NCI-H2081 (cell line): ENCODE data around the gene HOXD1.

Experiments
- DNase-seq, 2 experiments: peaks; one replicate each; lab custom pipeline; 2025; lab: John Stamatoyannopoulos, UW

The HOXD1 gene

DNA sequence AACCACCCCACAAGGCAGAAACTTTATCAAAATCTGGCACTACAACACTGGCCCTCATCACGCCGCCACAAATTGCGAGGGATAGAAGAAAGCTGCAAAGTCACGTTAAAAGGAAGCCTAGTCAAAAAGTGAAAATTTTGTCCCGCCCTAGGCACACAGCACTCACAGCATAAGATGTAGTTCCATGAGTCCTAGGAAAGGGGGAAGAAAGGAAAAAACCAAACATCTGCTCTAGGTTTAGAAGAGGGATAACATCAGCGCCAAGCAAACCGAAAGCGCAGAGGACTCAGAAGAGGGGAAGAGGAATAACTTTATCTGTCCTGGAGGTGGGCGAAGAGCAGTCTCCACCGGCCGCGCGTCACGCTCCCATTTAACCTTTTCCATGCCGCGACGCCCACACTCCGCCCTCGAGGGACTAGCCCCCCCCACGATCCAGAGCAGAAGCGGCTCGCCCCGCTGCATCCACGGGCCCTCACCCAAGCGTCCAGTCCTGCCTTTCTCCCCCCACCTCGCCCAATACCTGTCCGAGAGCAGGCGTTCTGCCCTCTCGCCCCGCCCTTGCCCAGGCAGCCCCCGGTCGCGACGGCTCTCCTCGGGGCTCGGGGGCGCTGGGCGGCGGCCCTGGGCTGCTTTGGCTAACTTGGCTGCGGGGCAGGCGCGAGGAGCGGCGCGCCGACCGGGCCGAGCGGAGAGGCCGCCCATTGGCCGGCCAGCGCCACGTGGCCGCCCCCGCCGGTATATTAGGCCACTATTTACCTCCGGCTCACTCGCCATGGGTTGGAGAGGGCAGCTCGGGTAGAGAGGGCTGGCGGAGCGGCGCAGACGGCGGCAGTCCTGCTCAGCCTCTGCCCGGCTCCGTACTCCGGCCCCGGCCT is at the start of gene HOXD1:
HOXD1 (plus strand) TSS at position 770 of the 875 bp plus-strand sequence. CDS start 134 bp downstream, outside the sequence.
- DNase-seq, result peak; percentile 77 to 86

DNA sequence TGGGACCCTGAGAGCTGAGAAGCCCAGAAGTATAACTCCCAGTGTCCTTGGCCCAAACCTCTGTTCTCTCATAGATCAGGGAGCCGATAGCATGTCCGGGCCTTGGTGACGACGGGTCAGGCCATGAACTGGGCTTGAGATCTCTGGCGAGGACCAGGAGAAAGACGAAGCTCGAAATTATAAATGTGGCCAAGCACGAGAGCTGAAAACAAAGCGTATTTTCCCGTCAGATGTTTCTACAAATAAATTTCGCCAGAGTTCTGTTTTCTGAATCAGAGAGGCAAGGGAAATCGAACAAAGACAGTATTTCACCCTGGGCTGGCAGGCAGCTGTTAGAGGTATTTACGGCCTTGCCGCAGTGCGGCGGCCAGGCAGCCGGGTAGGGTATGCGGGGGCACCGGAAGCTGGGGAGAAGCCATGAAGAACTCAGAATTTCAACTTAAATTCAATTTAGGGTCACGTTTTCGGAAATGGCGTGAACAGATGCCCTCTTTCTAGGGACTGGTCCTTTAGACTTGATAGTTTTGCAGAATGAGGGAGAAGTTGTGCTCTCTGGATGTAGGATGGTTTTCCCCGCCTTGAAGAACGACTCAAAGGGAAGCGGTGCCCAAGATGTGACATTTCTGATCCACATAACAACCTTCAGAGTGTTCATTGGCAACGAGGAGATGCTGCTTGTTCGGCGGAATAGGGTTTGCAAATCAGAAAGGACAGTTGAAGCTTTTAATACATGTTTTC is 49.4 kb upstream of the HOXD1 start:
- no peak for DNase-seq

DNA sequence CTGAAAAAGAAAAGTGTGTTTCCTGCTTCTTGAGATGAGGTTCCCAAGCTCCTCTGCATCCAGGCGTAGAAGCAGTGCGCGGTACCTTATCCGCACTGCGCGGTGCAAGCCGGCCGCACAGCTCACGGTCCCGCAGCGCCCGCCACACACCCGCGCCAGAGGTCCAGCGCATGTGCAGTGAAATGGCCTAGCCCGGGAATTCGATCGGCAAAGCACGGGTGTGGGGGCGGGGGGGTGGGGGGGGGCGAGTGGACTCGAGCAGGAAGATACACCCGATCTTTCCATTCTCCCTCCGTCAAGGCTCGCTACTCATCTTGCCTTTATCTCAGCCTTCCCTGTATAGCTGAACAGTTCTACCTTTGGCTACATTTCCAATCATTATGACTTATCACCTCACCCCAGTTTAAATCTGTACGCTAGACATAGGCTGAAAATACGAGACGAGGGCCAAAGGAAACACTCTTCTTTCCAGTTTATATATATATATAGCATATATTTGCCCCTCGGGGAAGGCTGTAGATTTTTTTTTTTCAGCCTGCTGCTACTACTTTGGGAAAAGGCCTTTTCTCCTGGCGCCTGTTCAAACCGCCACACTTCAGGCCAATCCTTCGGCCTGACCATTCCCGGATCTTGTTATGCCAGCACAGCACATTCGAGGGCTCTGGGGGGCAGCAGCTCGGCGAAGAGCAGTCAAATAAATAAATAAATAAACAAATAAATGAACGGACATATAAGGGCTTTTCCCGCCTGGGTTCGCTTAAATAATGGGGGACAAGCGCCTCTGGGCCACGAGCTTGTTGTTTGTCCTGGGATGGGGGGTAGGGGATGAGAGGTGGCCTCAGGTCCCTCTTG is 48.6 kb upstream of the HOXD1 start:
- no peak for DNase-seq

DNA sequence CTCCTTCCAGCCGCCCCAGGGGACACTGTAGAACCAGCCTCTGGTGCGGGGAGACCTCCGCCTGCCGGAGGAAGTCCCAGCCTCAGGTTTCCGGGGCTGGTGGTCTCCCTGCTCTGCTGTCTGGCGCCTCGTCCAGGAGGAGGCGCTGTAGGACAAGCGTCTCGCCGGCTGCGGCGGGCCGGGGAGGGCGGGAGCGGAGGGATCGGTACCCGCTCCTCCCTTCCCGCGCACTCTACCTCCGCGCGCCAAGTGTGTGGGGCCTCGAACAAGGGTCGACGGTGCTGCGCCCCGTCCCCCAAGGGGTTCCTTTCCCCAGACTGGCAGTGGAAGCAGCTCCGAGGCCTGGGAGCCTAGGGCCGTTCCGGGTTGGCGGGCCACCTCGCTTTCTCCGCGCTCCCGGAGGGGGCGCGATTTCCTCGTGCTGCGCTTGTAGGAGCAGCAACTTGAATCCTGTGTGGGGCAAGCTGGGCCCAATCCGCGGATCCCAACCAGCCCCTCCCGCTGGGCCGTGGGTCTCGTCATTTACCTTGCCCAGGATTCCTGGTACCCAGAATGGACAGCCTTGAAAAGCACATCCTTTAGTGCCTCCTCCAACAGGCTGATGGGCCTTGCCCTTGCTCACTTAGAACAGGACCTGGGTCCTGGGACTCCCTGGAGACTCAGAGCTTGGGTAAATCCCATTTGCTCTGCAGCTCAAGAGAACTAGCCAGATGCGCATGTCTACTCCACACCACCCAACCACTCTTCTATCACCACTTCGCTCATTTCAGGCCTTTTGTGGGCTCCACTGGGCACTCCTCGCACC is 47.8 kb upstream of the HOXD1 start:
- DNase-seq, result peak; percentile 43 to 64

DNA sequence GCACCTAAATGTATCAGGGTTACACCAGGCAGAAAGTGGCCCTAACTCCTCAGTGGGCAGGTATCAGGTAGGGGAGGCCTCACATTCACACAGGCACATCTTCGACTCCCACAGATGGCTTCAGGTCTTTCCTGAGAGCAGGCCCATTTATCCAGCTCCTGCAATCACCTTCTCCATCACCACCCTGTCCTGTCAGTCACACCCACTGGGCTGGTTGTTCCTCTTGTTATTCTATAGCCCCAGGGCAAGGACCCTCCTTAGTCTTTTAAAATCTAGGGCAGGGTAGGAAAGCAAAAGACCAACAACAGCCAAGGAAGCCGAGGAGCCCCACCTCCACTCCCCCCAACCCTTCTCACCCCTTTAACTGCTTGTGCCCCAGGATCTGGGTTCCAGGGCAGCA is 46.2 kb upstream of the HOXD1 start:
- no peak for DNase-seq

DNA sequence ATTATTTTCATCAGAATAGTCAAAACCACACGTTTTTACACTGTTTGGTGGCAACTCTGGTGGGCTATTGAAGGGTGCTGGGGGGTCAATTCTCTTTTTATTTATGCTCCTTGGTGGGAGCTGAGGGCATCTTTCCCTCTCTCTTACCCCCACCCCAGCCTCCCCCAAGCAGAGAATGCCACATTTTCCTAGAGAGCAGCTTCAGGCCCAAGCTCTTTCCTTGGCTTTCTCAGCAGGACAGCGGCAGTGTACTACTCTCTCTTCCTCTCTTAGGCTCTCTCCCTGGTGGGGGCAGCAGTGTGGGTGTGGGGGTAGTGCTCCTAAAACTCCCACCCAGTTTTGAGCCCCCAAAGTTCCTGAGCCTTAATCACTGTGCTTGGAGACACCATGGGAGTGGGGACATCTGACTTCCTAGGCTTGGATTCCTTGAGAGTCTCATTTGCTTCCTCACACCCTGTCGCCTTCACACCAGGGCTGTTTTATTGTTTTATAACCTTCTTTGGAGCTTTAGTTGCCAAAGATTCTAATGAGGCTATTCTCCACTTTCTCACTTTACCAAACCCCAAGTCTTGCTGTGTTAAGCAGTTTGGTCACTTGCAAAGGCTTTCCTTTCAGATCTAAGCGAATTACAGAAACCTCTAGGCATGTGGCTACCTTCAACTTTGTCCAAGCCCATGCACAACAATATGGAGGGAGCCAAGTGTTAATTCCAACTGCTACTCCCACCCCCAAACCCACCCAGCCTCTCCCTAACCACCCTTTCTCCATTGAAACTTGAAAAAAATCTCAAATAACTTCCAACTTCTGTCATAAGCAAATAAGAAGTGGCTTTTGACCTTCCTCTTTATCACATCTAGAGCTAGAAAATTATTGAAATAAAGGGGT is 43.1 kb upstream of the HOXD1 start:
- no peak for DNase-seq

DNA sequence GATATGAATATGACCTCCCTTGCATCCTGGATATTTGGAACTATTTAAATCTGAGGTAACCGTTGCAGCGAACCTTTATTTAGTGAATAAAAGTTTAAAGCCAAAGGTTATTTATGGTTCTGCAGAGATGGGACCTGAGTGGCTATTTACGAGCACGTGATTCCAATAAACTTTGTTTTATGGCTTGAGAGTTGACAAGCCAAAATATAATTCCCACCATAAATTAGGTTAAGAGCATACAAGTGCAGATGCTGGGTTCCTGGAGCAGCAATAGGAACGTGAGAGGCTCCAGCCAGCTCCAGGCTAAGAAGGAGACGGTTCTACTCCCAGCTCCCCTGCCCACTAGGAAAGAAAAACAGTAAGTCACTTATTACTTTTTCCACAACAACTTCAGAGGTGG is 42.4 kb upstream of the HOXD1 start:
- DNase-seq, result no peak

DNA sequence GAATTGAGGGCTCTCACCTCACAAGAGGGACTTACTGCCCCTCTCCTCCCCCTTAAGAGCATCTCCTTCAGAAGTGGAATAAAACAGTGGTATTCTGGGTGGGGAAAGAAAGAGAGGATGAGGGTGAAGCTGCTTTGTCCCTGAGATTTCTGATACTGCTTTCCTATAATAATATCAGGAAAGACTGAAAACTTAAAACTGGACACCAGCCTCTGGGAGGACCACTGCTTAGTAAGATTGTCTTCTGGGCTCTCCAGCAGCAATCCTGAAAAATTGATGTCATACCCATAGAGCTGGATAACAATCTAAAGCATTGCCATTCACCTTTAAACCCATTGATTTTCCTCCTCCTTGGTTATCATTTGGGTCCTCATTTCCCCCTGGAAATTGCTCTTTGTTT is 41.8 kb upstream of the HOXD1 start:
- DNase-seq, result no peak

DNA sequence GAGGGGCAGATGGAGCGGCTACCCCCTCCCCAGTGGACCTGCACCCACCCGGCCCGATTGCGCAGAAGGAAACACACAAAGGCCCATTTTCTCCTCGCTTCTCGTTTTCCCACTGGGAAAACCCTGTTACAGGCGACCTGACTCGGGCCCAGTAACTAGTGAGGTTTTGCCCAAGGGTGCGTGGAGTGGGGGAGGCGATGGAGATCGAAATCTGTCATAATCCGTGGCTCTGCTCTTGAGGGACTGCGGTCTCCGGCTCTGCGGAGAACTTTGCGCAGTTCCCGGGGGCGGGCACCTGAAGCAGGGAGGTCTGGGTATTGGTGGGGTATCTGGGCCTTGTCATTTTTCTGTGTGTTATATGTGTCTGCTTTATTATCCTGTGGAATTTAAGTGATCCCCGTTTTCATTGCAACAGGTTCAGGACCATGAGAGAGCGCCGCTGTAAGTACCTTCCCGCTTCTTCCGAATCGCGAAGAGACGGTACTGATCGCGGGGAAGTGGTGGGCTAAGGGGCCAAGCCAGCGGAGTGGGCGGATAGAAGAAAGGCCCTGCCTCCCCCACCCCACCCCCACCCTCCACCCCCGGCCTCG is 41.2 kb upstream of the HOXD1 start:
- no peak for DNase-seq

DNA sequence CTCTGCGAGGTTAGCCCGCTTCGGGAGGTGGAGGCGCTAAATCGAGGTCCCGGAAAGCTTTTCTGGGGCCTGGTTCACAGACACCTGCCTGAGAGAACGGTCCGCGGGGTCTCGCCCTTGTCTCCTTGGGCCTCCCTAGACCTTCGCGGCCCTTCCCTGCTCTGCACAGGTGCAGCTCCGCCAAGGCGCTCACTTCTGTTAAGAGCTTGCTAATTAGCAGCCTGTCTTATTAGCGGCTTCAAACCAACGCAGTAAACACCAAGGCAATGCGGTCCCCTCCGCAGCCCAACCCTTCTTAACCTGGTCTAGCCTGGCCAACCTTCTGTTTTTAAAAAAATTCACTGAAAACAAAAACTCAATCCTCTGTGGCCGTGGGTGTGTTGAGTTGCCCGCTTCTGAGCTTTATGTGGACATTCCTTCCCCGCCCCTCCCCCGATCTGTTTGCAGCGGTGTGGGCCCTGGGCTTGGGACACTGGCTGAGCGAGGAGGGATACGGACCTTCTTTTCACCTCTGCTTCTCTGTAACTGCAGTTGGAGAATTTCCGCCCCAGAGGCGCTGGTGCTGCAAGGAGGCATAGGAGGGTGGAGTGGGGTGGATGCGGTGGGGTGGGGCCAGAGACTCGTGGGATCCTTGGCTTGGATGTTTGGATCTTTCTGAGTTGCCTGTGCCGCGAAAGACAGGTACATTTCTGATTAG is 40.5 kb upstream of the HOXD1 start:
- DNase-seq, result no peak

DNA sequence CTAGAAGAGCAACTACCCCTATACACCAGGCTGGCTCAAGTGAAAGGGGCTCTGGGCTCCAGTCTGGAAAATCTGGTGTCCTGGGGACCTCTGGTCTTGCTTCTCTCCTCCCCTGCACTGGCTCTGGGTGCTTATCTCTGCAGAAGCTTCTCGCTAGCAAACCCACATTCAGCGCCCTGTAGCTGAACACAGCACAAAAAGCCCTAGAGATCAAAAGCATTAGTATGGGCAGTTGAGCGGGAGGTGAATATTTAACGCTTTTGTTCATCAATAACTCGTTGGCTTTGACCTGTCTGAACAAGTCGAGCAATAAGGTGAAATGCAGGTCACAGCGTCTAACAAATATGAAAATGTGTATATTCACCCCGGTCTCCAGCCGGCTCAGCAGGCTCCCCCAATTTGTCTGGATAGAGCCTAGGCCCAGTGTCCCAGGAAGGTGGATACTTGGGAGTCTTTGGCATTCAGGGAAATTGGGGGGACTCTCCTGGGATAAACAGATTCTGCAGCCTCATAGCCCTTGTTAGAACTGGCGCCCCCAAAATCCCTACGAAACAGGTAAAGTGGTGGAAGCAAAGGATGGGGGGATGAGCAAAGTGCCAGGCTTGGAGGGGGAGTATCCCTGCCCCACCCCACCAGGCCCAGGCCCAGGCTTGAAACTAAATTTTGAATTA is 39.6 kb upstream of the HOXD1 start:
- no peak for DNase-seq

DNA sequence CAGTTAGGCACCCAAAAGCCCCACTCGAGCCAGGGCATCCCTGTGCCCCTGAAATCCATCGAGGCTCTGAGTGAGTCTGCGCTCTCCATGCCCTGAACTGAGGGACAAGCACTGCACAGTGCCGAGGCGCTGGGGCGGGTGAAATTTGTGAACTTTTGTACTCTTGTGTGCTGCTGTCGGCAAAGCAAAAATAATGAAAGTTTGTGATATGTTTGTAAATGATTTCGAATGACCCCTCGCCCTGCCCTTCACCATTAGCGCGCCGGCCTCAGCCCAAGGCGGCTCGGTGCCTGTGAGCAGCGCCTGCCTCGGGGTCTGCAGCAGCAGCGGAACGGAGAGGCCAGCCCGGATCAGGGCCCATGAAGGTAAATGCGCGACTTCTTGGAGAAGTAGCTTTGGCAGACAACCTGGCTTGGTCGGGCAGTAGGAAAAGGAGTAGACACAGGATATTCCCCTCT is 39.0 kb upstream of the HOXD1 start:
- no peak for DNase-seq

DNA sequence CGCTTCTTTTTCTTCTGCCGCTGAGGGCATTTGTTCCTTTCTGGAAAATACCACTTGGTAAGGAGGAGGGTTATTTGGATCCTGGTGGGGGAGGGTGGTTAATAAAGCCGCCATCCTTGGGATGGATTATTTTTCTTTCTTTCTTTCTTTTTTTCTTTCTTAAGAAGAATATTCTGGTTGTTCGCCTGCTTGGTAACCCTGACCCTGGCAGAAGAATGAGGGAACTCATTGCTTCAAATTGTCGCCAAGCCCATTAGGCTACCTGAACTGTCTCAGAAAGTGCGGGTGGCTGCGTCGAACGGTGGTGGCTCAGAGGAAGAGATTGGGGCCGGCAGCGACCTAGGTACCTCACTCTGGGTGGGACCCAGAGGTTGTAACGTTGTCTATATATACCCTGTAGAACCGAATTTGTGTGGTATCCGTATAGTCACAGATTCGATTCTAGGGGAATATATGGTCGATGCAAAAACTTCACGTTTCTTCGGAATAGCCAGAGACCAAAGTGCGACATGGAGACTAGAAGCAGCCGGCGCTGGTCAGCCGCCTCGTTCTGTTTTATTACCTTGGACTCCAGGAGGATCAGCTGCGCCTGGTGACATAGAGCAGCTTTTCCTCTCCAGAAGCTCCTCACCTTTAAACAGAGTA is 38.4 kb upstream of the HOXD1 start:
- no peak for DNase-seq

DNA sequence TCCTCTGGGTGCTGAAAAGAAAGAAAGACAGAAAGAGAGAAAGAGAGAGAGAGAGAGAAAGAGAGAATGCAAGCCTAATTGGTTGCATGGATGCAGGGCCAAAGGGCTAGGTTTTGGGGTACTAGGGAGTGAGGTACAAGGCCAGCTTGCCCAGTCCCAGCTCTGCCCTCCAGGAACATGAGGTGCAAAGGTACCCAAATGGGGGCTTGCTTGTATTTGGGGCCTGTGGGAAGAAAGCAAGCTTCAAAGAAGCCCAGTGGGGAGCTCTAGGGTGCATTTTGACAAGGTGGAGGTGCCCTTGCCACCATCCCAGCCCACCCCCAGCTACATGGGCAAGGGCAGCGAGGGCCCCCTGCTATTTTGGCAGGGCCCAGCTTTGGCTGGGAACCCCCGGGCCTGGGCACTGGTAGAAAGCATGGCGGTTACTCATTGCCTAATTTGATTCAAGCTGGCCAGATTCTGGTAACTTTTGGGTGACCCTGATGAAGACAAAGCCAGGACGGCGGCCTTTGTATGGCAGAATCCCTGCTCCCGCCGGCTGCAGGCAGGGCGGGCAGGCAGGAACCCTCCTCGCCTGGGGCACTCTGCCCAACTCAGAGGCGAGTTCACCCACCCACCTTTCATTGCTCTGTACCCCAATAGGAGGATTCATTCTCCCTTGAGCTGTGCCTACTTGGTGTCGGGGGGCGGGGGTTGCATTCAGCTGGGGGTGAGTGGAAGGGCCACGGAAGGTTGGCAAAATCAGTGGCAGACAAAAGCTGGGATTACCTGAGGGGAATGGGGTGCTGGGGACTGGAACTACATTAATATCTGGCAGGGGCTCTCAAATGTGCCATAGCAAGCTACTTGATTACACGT is 37.7 kb upstream of the HOXD1 start:
- no peak for DNase-seq

DNA sequence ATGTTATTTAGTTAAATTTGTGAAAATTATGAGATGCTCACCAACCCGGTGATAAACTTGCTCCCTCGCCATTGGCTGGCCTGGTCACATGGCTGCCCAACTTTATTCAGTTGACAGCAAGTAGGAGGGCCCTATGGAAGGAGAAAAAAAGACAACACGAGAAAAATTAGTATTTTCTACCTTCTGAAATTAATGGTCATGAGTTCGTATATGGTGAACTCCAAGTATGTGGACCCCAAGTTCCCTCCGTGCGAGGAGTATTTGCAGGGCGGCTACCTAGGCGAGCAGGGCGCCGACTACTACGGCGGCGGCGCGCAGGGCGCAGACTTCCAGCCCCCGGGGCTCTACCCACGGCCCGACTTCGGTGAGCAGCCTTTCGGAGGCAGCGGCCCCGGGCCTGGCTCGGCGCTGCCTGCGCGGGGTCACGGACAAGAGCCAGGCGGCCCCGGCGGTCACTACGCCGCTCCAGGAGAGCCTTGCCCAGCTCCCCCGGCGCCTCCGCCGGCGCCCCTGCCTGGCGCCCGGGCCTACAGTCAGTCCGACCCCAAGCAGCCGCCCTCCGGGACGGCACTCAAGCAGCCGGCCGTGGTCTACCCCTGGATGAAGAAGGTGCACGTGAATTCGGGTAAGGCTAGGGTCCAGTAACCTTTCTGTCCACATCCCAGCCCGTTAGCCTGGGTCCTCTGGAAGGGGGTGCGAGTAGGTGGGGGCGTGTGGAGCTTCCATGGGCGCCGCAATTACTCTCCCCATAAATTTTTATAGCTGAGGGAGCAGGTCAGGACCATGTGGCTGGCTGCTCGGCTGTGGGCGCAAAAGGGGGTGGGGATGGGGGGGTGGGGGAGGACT is 36.8 kb upstream of the HOXD1 start, which contains the start of gene HOXD4:
HOXD4 (plus strand) TSS at position 109 of the 846 bp plus-strand sequence; CDS start at position 193, 84 bp downstream.
- DNase-seq, result peak in 1 of 2 experiments; percentile 59
